A549 (cell line): ENCODE data around the gene DARS1. TPM values are rescaled to one million over a fixed set of nuclear protein-coding genes. Genes with fewer than 3 reads are reported as not detected.

Experiments used
- ATAC-seq, 2 experiments: fragments of 200-7000 bp in 1 of 2; fragments of >200 bp in 1 of 2; cut with Nextera tagmentation in 1 of 2; cut with Tn5 transposase in 1 of 2; 3 replicates each; pipeline versions ENCODE4 v1.8.0 to v1.9.1; 2018 to 2020; ENCODE audit warnings: mild to moderate bottlenecking in 1 of 2, moderate library complexity in 1 of 2
- CTCF ChIA-PET: fragments of 300-600 bp; sonication (Branson Sonifier 250); formaldehyde crosslinking; extraction: SDS; loops from one replicate; lab custom pipeline; 2021; ENCODE audit warnings: antibody characterized with exemption, inconsistent platforms; lab: Yijun Ruan, JAX
- POLR2A ChIA-PET: fragments of 350-600 bp; formaldehyde crosslinking; extraction: SDS; loops from one replicate; lab custom pipeline; 2021; ENCODE audit warnings: antibody characterized with exemption, inconsistent platforms; lab: Yijun Ruan, JAX
- DNase-seq, 2 experiments: peaks; one replicate each; pipeline versions ENCODE4 v3.0.0 to v3.0.0-alpha.2; 2011 to 2016; ENCODE audit warnings: low read depth in 1 of 2, low spot score in 1 of 2
- FAIRE-seq: peaks from 2 replicates; lab custom pipeline; 2011; peaks lifted over from hg19 to GRCh38; lab: Jason Lieb, UNC
- H3K27ac ChIP-seq, 2 experiments: fragments of >200 bp; sonication (Bioruptor Twin); formaldehyde crosslinking; 3 replicates each; pipeline ENCODE4 v1.5.1; 2016 to 2017
- H3K4me1 ChIP-seq: fragments of >200 bp; sonication (Bioruptor Twin); formaldehyde crosslinking; 3 replicates; pipeline ENCODE4 v1.6.1; 2016
- H3K4me2 ChIP-seq: fragments of >200 bp; sonication (Bioruptor Twin); formaldehyde crosslinking; 3 replicates; pipeline ENCODE4 v1.6.1; 2016
- H3K4me3 ChIP-seq: fragments of >200 bp; sonication (Bioruptor Twin); formaldehyde crosslinking; 3 replicates; pipeline ENCODE4 v1.5.1; 2016
- H3K9me3 ChIP-seq: fragments of >200 bp; sonication (Bioruptor Twin); formaldehyde crosslinking; 3 replicates; pipeline ENCODE4 v1.6.1; 2016
- CBX8 ChIP-seq: fragments of 200-600 bp; sonication (generic); IDR thresholded peaks from 2 replicates; pipeline ENCODE4 v1.6.1; 2016
- CEBPB ChIP-seq, 2 experiments: fragments of >200 bp in 1 of 2; sonication (Bioruptor Twin) in 1 of 2; formaldehyde crosslinking in 1 of 2; IDR thresholded peaks; 2 replicates each; pipeline ENCODE4 v1.6.1; 2012 to 2016
- CHD2 ChIP-seq: fragments of 150-350 bp; IDR thresholded peaks from 2 replicates; pipeline ENCODE4 v1.6.1; 2014; ENCODE audit warnings: low read length; ENCODE audit not compliant: partially characterized antibody
- CHD4 ChIP-seq: fragments of 200-600 bp; sonication (generic); IDR thresholded peaks from 2 replicates; pipeline ENCODE4 v1.6.1; 2016; ENCODE audit warnings: antibody characterized with exemption, mild to moderate bottlenecking, borderline replicate concordance
- EHF ChIP-seq: fragments of 250-450 bp; sonication (Bioruptor Pico); IDR thresholded peaks from 2 replicates; pipeline ENCODE4 v1.5.0; 2020; ENCODE audit warnings: mild to moderate bottlenecking
- EP300 ChIP-seq, 2 experiments: fragments of >200 bp; sonication (Bioruptor Twin); formaldehyde crosslinking; IDR thresholded peaks; 2 replicates in 1 of 2; 3 replicates in 1 of 2; pipeline ENCODE4 v1.6.1; 2016 to 2017
- ESRRA ChIP-seq: fragments of 150-350 bp; IDR thresholded peaks from 2 replicates; pipeline ENCODE4 v1.6.1; 2014; ENCODE audit warnings: mild to moderate bottlenecking, low read length, borderline replicate concordance
- FOSB ChIP-seq: fragments of 250-450 bp; sonication (Bioruptor Pico); IDR thresholded peaks from 2 replicates; pipeline ENCODE4 v1.5.0; 2020; ENCODE audit warnings: mild to moderate bottlenecking, moderate library complexity
- HDAC2 ChIP-seq: fragments of 200-600 bp; sonication (generic); IDR thresholded peaks from 2 replicates; pipeline ENCODE4 v1.6.1; 2016
- JUN ChIP-seq, 2 experiments: fragments of >200 bp; sonication (Bioruptor Twin); formaldehyde crosslinking; IDR thresholded peaks; 2 replicates in 1 of 2; 3 replicates in 1 of 2; pipeline ENCODE4 v1.6.1; 2016 to 2017
- MAZ ChIP-seq: fragments of 150-350 bp; IDR thresholded peaks from 2 replicates; pipeline ENCODE4 v1.6.1; 2014; ENCODE audit warnings: antibody characterized with exemption, low read depth, low read length, borderline replicate concordance
- MYC ChIP-seq: IDR thresholded peaks from 2 replicates; pipeline ENCODE4 v1.6.1; 2012; ENCODE audit warnings: mild to moderate bottlenecking, inconsistent platforms, low read length, improper control_type of control experiment, borderline replicate concordance
- NPAS2 ChIP-seq: fragments of 250-450 bp; sonication (Bioruptor Pico); IDR thresholded peaks from 2 replicates; pipeline ENCODE4 v1.8.0; 2022; ENCODE audit warnings: mild to moderate bottlenecking, moderate library complexity, borderline replicate concordance
- NR3C1 ChIP-seq: fragments of >200 bp; sonication (Bioruptor Twin); formaldehyde crosslinking; IDR thresholded peaks from 3 replicates; pipeline ENCODE4 v1.6.1; 2017
- POLR2A ChIP-seq: IDR thresholded peaks from 2 replicates; pipeline ENCODE4 v1.6.1; 2012; ENCODE audit warnings: mild to moderate bottlenecking, low read length
- POLR2AphosphoS2 ChIP-seq: conservative IDR thresholded peaks from 2 replicates; pipeline ENCODE4 v1.6.1; 2012; ENCODE audit warnings: low read length, improper control_type of control experiment, inconsistent platforms
- RAD21 ChIP-seq, 2 experiments: fragments of >200 bp in 1 of 2; sonication (Bioruptor Twin) in 1 of 2; formaldehyde crosslinking in 1 of 2; IDR thresholded peaks in 1 of 2; conservative IDR thresholded peaks in 1 of 2; 2 replicates in 1 of 2; 3 replicates in 1 of 2; pipeline ENCODE4 v1.6.1; 2012 to 2018; ENCODE audit warnings: inconsistent platforms in 1 of 2
- RARB ChIP-seq: fragments of 250-450 bp; sonication (Bioruptor Pico); IDR thresholded peaks from 2 replicates; pipeline ENCODE4 v1.8.0; 2021; ENCODE audit warnings: mild to moderate bottlenecking, moderate library complexity
- RCOR1 ChIP-seq: fragments of 150-350 bp; IDR thresholded peaks from 2 replicates; pipeline ENCODE4 v1.6.1; 2014; ENCODE audit warnings: antibody characterized with exemption, low read length, low read depth
- SMC3 ChIP-seq: fragments of >200 bp; sonication (Bioruptor Twin); formaldehyde crosslinking; IDR thresholded peaks from 3 replicates; pipeline ENCODE4 v1.6.1; 2018; ENCODE audit warnings: inconsistent platforms
- SREBF2 ChIP-seq: fragments of 450-650 bp; IDR thresholded peaks from 2 replicates; pipeline ENCODE4 v1.6.1; 2014; ENCODE audit warnings: mild to moderate bottlenecking, moderate library complexity
- TFCP2L1 ChIP-seq: fragments of 250-450 bp; sonication (Bioruptor Pico); IDR thresholded peaks from 2 replicates; pipeline ENCODE4 v1.5.0; 2021; ENCODE audit warnings: mild to moderate bottlenecking
- ZC3H11A ChIP-seq: fragments of 450-650 bp; IDR thresholded peaks from 2 replicates; pipeline ENCODE4 v1.6.1; 2014; ENCODE audit warnings: antibody characterized with exemption, mild to moderate bottlenecking
- ZFP36 ChIP-seq: fragments of 450-650 bp; IDR thresholded peaks from 2 replicates; pipeline ENCODE4 v1.6.1; 2014; ENCODE audit warnings: borderline replicate concordance; ENCODE audit not compliant: partially characterized antibody
- ZNF302 ChIP-seq: fragments of 250-450 bp; sonication (Bioruptor Pico); IDR thresholded peaks from 2 replicates; pipeline ENCODE4 v1.9.0; 2021; ENCODE audit warnings: inconsistent platforms, mild to moderate bottlenecking, moderate library complexity
- WGBS: methylation state at CpG from one replicate; pipeline ENCODE4 v1.1.6; 2017; ENCODE audit errors: missing lambda C conversion rate; 5-methylcytosine and 5-hydroxymethylcytosine counted together
- polyA plus RNA-seq, 4 experiments: library from polyadenylated mRNA; depleted of rRNA in 3 of 4; stranded (reverse); fragments of >200 nt; fragmentation: RNase III in 1 of 4; extraction: RNeasy Plus Mini Kit Qiagen cat#74134 plus additional on column Dnase treatment in 1 of 4; gene quantifications; 2 replicates in 3 of 4; 3 replicates in 1 of 4; pipeline ENCODE4 v1.2.3, GENCODE V29; 2011 to 2017
- TF ChIP-seq, protein P1 (sequence below): fragments of >200 bp; sonication (Bioruptor Twin); formaldehyde crosslinking; IDR thresholded peaks from 3 replicates; pipeline ENCODE4 v1.5.1; 2016
- TF ChIP-seq, protein P2 (sequence below): IDR thresholded peaks from 2 replicates; pipeline ENCODE4 v1.6.1; 2012
- TF ChIP-seq, protein P3 (sequence below): fragments of 150-350 bp; IDR thresholded peaks from 2 replicates; pipeline ENCODE4 v1.6.1; 2014; ENCODE audit warnings: low read depth, mild to moderate bottlenecking, low read length
- TF ChIP-seq, protein P4 (sequence below): IDR thresholded peaks from 2 replicates; pipeline ENCODE4 v1.6.1; 2012; ENCODE audit warnings: low read depth, borderline replicate concordance
- TF ChIP-seq, protein P5 (sequence below): IDR thresholded peaks from 2 replicates; pipeline ENCODE4 v1.6.1; 2012

The DARS1 gene
- polyA plus RNA-seq, 2 of the 4 experiments (the other 2 are of a cell fraction): 83.8 to 130 TPM

DNA sequence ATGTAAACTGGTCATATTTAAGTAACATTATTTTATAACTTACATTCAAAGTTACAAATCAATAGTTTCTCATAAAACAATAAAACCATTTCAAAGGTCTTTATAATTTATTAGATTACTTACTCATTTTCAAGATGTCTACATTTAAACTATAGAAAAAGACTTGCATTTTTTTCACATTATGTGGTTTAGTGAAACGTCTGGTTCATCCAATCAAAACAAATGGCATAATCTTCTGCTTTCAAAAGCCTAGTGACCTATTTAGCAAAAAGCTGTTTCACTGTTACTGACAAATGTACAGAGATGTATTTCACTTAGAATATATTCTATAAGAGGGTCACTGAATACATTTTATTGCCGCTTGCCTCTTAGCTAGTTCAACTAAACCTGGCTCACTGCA is 59.9 kb downstream of the DARS1 start:
- no peak for ATAC-seq
- DNase-seq: no peak

DNA sequence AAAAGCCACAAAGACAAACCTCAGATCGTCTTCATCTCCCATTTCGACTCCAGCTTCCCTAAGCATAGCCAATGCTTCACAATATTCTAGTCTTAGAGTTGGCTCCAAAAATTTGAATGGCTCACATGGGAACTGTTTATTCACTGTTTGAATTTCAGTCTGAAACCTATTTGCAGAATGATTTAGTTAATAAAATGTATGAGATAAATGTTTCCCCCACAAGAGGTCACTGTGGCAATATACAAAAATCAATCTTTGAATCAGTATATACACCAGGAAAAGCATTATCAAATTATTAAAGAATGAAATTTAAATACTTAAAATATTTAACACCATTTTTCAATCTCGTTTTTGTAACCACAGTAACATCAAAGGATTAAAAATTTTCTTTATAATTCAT is 69.2 kb downstream of the DARS1 start:
- Histone ChIP-seq H3K4me3 (no peak overlapping the region), H3K4me2 (no peak overlapping the region), H3K9me3 (no peaks in the 10 kb centered on the region)
- peak; percentile 6 to 35 for DNase-seq
- CTCF ChIA-PET: interaction anchor here (0.7 to 3.3 kb wide), 3 partner anchors 14 to 469 kb away, joined by 3 to 56 read pairs (median 5); no protein-coding TSS in a partner anchor
- TF ChIP-seq SMC3 (peak; percentile 58), NPAS2 (CRISPR knock-in tag) (no peak), JUN (IDR thresholded peaks at IDR 0.05) (no peak), EP300 (IDR thresholded peaks at IDR 0.05) (no peak), MYC (no peak), POLR2AphosphoS2 (no peak), CHD2 (no peak), SREBF2 (no peak), CEBPB (IDR thresholded peaks at IDR 0.05) (no peak), POLR2A (no peak), RAD21 (conservative IDR thresholded peaks at IDR 0.05 in 1 of 2, IDR thresholded peaks at IDR 0.05 in 1 of 2) (peak; percentile 60 to 75), FOSB (no peak)
- TF ChIP-seq, protein P1, sequence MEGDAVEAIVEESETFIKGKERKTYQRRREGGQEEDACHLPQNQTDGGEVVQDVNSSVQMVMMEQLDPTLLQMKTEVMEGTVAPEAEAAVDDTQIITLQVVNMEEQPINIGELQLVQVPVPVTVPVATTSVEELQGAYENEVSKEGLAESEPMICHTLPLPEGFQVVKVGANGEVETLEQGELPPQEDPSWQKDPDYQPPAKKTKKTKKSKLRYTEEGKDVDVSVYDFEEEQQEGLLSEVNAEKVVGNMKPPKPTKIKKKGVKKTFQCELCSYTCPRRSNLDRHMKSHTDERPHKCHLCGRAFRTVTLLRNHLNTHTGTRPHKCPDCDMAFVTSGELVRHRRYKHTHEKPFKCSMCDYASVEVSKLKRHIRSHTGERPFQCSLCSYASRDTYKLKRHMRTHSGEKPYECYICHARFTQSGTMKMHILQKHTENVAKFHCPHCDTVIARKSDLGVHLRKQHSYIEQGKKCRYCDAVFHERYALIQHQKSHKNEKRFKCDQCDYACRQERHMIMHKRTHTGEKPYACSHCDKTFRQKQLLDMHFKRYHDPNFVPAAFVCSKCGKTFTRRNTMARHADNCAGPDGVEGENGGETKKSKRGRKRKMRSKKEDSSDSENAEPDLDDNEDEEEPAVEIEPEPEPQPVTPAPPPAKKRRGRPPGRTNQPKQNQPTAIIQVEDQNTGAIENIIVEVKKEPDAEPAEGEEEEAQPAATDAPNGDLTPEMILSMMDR: peak; percentile 63
- TF ChIP-seq, protein P2, sequence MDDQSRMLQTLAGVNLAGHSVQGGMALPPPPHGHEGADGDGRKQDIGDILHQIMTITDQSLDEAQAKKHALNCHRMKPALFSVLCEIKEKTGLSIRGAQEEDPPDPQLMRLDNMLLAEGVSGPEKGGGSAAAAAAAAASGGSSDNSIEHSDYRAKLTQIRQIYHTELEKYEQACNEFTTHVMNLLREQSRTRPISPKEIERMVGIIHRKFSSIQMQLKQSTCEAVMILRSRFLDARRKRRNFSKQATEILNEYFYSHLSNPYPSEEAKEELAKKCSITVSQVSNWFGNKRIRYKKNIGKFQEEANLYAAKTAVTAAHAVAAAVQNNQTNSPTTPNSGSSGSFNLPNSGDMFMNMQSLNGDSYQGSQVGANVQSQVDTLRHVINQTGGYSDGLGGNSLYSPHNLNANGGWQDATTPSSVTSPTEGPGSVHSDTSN: no peak
- TF ChIP-seq, all 56 proteins: peak for 3
- POLR2A ChIA-PET: no interaction called here
- FAIRE-seq (no peak), ATAC-seq (peak; percentile 54 to 71; a peak in 3 of 6 replicates)
- Histone ChIP-seq H3K4me1 (no peaks in the 10 kb centered on the region), H3K27ac (no peak overlapping the region)
- WGBS: 34% methylated on average over 3 of the region's 3 CpGs

More for the DNA sequence above, 59.9 kb downstream of the DARS1 start:
- CTCF ChIA-PET: interaction anchor here (1.0 kb wide), 1 partner anchor 8 kb away, joined by 5 read pairs; no protein-coding TSS in a partner anchor
- FAIRE-seq: no peak
- Histone ChIP-seq H3K4me1 (no peaks in the 10 kb centered on the region), H3K4me3 (no peak overlapping the region), H3K9me3 (no peaks in the 10 kb centered on the region), H3K4me2 (no peak overlapping the region), H3K27ac (no peak overlapping the region)
- POLR2A ChIA-PET: interaction anchor here (0.8 kb wide), 1 partner anchor 12 kb away, joined by 3 read pairs; no protein-coding TSS in a partner anchor
- WGBS: 81% methylated on average over 2 of the region's 2 CpGs
- no peak for TF ChIP-seq MAZ
- no peak for TF ChIP-seq JUN (IDR thresholded peaks at IDR 0.05)
- no peak for TF ChIP-seq FOSB
- TF ChIP-seq RCOR1: no peak
- no peak for TF ChIP-seq ESRRA
- no peak for TF ChIP-seq HDAC2
- no peak for TF ChIP-seq EHF
- TF ChIP-seq, protein P3, sequence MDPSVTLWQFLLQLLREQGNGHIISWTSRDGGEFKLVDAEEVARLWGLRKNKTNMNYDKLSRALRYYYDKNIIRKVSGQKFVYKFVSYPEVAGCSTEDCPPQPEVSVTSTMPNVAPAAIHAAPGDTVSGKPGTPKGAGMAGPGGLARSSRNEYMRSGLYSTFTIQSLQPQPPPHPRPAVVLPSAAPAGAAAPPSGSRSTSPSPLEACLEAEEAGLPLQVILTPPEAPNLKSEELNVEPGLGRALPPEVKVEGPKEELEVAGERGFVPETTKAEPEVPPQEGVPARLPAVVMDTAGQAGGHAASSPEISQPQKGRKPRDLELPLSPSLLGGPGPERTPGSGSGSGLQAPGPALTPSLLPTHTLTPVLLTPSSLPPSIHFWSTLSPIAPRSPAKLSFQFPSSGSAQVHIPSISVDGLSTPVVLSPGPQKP: no peak
- TF ChIP-seq CHD2: no peak
- TF ChIP-seq RAD21 (conservative IDR thresholded peaks at IDR 0.05 in 1 of 2, IDR thresholded peaks at IDR 0.05 in 1 of 2): no peak
- no peak for TF ChIP-seq POLR2A
- no peak for TF ChIP-seq NR3C1
- no peak for TF ChIP-seq ZFP36

DNA sequence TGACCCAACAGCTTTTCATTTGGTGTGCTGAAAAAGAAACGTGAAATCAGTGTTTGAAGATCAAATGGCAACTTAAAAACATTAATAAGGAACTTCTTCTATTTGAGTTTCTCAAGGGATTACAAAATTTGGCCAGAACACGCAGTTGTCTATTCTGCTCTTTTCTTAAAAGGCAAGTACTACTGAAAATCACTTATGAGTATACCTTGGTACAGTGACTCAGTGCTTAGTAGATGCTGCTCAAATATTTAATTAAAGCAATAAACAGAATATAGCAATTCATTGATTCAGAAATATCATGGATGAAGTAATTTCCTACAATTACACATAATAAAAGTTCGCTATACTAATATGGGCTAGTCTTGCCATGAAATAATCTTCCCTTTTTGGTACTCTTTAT is 70.9 kb downstream of the DARS1 start:
- ChIA-PET POLR2A (no interaction called here), CTCF (interaction anchor here (0.5 to 3.3 kb wide), 20 partner anchors 8 to 532 kb away, joined by 3 to 56 read pairs (median 4); no protein-coding TSS in a partner anchor)
- FAIRE-seq: no peak
- no peak overlapping the region for H3K4me2 ChIP-seq
- DNase-seq: no peak
- H3K27ac ChIP-seq: no peak overlapping the region
- WGBS: 66% methylated on average over 3 of the region's 3 CpGs
- no peaks in the 10 kb centered on the region for H3K9me3 ChIP-seq
- no peak for ATAC-seq
- no peak overlapping the region for H3K4me3 ChIP-seq
- no peaks in the 10 kb centered on the region for H3K4me1 ChIP-seq
- TF ChIP-seq CHD4 (no peak), CBX8 (no peak), ZNF302 (no peak), RARB (CRISPR knock-in tag) (no peak), NPAS2 (CRISPR knock-in tag) (no peak), TFCP2L1 (no peak), JUN (IDR thresholded peaks at IDR 0.05) (no peak), ZC3H11A (no peak), EHF (no peak), MYC (no peak), POLR2AphosphoS2 (no peak), ESRRA (no peak)
- TF ChIP-seq, protein P4, sequence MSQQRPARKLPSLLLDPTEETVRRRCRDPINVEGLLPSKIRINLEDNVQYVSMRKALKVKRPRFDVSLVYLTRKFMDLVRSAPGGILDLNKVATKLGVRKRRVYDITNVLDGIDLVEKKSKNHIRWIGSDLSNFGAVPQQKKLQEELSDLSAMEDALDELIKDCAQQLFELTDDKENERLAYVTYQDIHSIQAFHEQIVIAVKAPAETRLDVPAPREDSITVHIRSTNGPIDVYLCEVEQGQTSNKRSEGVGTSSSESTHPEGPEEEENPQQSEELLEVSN: no peak
- TF ChIP-seq, protein P3: no peak
- TF ChIP-seq, protein P5, sequence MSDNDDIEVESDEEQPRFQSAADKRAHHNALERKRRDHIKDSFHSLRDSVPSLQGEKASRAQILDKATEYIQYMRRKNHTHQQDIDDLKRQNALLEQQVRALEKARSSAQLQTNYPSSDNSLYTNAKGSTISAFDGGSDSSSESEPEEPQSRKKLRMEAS: no peak
